Islet precursor cell (in vitro differentiated cells): Measurements from ENCODE around the gene KCNJ8.
"Not testable (repeated sequence)": the region's sequence is repeated elsewhere in the genome, so short reads cannot be mapped to it uniquely, and the experiment has no call there.

Source experiments
- DNase-seq: peaks from one replicate; pipeline ENCODE4 v3.0.0-alpha.2; 2018

Gene KCNJ8

DNA sequence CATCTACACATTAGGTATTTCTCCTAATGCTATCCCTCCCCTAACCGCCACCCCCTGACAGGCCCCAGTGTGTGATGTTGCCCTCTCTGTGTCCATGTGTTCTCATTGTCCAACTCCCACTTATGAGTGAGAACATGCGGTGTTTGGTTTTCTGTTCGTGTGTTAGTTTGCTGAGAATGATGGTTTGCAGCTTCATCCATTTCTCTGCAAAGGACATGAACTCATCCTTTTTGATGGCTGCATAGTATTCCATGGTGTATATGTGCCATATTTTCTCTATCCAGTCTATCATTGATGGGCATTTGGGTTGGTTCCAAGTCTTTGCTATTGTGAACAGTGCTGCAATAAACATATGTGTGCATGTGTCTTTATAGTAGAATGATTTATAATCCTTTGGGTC is 8.2 kb upstream of the KCNJ8 start:
- not testable (repeated sequence) for DNase-seq

DNA sequence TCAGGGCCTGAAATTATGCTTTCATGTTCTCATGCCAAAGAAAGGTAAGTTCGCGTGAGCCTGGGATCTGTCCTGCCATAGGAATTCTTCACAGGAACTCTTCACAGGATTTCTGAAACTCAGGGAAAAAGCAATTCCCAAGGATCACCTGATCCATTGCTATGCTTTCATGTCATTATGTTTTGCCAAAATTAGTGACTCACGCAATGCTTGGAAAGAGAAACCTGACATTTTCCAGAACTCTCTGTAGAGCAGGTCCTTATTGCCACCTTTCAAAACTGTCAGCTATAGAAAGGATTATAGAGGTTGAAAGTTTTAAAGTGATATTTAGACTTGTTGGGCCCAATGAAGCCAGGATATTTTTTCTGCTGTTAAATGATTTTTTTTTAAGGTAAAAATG is 6.3 kb upstream of the KCNJ8 start:
- peak; percentile 50 for DNase-seq

DNA sequence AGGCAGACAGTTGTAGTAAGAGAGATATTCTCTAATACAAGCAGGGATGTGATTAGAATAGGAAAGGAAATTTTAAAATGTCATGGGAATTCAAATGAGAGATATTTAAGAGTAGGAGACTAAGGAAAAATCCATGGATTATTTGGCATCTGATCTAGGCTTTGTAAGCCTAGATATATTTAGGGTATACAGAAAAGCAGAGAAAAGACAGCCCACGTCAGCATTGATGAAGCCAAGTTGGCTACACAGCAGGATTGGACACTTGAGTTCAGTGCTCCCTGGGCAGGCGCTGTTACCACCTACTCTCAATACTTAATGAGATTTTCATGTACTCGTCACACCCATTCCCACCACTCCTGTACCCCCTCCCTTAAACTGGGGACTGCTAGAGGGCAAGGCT is 1.7 kb upstream of the KCNJ8 start:
- peak; percentile 42 for DNase-seq

DNA sequence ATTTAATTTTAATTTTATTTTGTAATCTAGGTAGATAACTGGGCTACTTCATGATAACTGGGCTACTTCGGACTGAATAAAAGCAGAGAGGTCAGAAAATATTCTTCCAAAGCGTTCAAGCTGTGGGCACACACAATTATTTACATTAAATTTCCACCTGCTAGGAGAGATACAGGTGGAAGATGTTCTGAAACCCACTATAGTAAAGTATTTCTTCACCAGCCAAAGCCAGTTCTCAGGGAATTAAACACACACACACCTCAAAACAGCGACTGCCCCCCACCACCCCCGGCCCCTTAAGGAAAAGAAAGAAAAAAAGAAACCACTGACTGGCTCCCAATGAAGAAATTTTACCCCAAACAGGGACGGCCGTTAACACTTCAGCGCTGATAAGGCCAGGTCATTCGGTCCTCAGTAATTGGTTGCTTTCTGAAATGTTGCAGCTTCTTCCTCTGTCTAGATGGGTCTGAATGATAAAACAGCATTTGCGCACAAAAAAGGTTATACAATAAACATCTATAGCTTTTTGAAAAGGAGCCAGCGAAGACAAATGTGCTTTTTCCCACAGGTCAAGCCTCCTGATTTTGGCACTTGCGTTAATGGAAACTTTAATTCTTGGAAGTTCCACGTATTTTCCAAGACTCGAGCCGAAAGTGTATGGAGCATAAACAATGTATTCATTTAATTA is 771 bp upstream of the KCNJ8 start:
- no peak for DNase-seq

DNA sequence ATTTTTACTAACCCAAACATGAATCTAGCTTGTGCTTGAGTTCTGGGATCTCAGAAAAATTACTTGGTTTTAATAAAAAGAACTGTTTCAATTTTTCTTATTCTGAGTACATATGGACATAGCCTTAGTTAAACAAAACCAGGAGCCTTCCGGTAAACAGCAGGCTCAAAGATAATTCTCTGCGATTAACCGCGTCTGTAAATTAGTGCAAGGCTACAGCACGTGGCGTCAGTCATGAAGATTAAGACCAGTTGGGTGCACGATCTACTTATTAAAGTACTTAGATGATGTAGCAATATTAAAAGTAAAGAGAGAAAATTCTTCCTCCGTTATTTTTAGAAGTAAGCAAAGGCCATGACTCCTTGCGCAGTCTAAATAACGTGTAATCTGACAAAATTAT is 700 bp downstream of the KCNJ8 start:
- DNase-seq, result no peak

DNA sequence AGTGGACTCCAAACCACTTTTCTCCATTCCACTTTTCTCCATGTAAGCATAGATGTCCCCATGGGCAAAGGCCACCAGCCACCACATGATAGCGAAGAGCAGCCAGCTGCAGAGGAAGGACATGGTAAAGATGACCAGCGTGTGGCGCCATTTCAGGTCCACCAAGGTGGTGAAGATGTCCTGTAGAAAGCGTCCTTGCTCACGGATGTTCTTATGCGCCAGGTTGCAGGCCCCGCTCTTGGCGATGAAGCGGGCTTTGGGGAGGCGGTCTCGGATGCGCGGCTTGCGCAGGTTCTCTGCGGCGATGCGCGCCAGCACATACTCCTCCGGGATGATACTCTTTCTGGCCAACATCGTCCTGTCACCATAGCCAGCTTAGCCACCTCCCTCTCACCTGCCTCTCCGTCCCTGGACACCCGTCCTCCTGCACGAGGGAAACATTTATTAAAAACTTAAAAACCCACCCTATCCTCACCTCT is 1.2 kb downstream of the KCNJ8 start:
- DNase-seq, result peak; percentile 88

DNA sequence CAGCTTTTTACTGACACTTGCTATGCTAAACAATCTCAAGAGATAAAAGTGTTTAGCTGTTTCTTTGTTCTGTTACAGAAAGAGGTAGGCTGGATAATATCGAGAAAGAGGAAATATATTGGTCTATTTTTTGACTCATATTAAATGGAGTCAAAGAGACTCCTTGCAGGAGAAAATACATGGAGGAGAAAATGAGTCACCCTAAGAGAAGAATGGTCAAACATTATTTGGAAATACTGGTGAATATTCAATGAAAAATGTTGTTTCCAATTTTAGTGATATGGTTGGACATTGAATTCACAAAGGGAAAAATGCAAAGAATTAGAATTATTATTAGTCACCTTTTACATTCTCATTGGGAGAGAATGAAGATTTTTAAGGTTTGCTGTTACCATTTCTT is 3.2 kb downstream of the KCNJ8 start:
- DNase-seq, result no peak

DNA sequence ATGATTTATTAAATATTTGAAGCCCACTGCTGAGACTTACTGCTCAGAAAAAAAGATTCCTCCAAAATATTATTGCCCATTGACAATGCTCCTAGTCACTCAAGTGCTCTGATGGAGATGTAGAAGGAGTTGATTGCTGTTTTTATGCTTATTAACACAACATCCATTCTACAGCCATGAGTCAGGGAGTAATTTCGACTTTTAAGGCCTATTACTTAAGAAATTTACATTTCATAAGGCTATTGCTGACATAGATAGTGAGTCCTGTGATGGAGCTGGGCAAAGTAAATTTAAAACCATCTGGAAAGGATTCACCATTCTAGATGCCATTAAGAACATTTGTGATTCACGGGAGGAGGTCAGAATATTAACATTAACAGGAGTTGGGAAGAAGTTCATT is 5.2 kb downstream of the KCNJ8 start:
- no peak for DNase-seq

DNA sequence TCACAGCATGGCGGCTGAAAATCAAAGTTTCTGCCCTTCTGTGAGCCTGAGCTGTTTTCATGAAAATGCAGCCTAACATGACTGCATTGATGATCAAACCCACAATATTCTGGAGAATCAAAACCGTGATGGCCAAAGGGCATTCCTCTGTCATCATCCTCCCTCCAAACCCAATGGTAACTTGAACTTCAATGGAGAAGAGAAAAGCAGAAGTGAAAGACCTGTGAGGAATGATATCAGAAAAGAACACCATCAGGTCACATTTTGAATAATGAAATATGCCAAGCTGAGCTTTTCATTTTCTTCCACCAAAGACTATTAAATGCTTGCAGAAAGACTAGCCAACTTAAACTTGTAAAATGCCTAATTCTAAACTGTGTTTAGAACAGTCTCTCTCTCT is 8.1 kb downstream of the KCNJ8 start:
- DNase-seq, result no peak

DNA sequence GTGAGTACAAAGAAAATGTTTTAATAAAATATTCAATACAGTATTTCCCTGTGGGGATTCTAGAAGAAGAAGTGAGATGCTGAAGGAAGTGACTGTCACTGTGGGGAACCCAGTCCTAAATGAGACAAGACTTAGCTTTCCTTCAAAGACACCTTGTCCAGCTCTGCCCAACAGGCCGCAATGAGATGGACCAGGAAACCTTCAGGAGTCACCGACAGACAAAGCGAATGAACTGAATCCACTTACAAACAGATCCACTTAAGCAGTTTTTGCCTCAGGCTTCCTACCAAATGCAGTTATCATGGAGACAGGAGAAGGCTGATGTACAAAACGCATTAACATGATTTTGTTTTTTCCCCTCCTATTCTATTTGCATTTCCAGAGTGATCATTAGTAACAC is 9.6 kb downstream of the KCNJ8 start:
- DNase-seq, result peak; percentile 51

DNA sequence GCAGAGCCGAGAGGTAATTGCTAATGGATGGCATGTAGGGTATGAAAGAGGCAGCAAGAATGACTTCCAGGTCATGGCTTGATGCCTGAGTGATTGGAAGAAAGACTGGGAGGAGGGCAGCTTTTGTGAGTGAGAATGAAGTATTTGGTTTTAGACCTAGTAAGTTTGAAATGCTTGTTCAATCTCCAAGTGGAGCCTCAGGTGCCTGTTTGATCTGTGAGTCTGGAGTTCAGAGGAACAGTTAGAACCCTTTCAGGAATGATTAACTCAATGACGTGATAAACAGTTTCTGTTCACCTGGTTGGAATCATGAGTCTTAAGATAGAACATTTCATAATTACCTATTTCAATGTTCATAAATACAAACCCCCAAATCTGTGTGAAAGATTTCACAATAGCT is 10.4 kb downstream of the KCNJ8 start:
- DNase-seq, result no peak

DNA sequence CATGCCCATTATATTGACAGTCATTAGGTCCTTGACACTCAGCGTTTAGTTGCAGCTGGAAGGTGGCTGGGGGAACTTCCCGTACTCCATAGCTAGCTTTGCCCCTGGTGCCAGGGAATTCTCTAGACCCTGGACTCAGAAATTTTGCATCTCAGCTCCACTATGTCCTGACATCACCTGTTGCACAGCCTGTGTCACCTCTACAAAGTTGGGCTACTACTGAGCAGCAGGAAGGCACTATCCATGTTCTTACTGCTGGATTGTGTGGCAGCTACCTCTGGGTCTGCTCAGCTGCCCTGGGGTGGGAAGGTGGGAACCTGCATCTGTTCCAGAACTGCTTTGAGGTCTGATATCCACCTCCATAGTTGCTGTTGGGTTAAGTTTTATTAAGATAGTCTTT is 11.0 kb downstream of the KCNJ8 start:
- DNase-seq, result no peak

DNA sequence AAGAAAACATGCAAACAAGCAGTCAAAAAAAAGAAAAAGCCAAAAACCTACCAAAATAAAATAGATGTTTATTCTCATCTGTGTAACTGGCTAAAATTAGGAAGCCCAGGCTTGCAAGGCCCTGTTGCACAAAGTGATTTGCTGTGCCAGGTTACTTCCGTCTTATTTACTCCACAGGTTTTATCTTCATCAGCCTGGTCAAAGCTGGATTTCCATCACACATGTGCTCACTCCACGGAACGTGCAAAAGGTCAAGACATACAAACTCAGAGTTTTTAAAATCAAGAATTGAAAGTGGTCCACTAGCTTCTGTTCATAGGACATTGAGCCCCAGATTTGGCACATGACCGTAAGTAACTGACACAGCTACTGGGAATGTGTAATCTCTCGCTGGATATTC is 14.8 kb downstream of the KCNJ8 start:
- DNase-seq, result no peak

DNA sequence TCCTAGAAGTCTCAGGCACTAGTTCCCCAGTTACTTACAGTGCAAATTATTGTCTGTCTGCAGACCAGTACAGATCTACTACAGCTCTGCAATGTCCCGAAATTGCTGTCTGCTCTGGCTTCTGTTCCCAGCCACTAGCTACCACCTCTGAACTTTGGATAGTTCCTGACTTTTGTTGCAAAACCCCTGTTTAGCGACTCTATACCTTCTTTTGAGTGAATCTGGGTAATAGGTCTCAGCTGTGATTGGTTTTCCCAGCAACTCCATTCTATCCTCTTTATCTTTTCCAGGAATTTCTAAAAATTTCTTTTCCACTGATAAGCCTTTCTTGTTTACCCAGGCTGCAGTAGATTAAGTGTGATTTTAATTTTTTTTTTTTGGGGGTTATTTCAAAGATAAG is 16.8 kb downstream of the KCNJ8 start:
- DNase-seq, result no peak

DNA sequence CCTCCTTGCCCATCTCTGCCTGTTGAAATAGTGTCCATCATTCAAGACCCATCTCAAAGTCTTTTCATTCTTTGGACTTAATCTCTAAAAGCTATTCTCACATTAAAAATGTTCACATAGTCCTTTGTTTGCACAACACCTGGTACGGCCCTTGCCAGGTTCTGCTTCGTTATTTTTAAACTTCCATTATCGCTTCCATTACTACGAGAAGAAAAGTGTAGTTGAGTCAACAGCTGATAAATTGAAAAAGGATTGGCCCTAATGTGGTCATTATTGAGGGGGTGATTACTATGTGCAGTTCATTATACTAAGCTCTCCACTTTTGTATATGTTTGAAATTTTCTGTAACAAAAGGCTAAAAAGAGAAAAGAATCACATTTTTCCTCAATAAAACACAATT is 17.8 kb downstream of the KCNJ8 start:
- no peak for DNase-seq

DNA sequence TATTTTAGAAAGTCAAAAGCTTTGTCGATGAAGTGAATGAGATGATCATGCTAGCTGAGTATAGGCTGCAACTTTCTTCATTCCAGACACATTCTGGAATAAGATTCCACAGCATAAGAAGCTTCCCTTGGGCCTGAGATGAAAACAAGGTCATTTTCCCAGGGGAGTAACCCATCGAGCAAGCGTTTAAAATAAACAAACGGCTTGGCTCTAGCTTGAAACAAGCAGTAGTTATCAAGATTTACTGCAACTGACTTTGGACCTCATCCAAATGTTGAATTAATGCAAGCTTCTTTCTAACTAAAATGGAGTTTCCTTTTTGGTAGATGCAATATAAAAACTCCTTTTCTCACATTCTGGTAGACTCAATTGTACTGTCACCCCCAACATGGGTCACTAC is 23.0 kb downstream of the KCNJ8 start:
- no peak for DNase-seq

DNA sequence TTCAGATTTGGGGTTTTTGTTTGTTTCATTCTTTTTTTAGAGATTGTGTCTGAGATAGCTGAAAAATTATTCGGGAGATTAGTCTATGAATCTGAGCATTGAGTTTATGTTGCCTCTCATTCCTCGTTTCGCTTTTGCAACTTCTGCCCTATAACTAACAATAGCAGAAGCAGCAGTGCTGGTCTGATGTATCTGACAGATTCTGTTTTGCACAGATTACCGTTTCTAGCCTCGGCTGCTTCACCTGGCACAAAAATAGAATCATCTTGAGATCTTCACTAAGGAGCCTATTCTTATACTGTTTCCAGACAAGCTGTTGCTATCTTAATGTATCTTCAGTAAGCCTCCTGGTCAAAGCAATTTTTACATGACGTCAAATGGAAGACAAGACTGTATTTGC is 29.2 kb downstream of the KCNJ8 start:
- no peak for DNase-seq

DNA sequence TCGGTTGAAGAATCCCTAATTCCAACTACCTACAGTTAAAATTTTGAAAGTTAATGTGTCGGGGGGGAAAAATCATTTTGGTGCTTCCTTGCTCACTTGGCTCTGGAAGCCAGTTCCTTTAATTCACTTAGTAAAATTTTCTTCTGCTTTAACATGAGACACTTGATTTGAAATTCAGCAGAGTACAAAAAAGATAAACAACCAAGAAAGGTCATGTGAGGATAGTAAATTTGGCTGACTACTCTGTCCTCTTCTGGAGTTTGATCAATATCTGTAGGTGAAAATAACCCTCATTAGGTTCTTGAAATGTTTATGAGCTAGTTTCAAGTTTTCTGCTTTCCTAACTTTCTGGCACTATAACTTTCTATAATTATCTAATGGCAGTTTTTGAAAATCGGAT is 43.4 kb downstream of the KCNJ8 start:
- no peak for DNase-seq

DNA sequence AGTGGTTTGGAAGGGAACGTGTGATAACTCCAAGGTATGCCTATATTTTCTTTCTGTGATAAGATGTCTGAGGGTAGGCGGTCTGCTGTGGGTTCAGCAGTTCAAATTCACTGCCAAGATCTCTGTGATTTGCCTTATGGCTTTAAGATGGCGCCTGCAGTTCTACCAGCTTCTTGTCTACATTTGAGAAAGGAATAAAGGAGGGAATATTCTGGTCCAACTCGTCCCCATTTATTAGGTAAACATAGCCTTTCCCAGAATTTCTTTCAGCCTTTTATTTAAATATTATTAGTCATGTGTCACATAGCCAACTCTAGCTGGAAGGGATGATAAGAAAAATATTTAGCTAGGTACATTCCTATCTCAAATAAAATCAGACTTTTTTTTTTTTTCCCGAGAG is 48.8 kb downstream of the KCNJ8 start:
- no peak for DNase-seq

DNA sequence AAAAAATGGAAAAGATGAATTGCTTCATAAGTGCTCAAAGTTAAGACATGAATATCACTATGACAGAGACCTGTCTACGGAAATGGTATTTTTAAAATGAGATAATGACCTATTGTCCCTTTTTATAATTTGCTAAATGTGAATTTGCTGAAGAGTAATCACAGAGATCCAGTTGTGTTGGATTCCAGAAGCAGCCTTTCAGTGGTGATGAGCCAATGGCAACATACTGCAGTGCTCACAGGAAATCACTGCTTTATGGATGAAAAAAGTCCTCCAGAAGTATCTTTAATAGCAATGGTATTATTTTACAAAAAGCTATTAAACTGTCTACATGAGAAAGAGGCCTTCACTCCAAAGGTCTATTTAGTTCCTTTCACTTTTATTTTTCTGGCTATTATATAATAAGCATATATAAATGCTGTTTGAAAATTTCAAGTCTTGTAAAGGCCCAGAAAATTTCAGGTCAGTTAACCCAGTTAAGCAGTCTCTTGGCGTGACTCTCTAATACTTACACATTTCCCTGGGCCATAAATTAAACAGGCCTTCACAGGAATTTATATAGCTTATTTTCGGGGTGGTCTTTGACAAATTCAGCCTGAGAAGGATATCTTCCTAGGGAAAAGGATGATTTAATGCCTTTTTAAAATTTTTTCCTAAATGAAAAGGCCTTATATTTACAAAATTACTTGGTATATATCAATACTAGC is 55.4 kb downstream of the KCNJ8 start:
- DNase-seq, result no peak

DNA sequence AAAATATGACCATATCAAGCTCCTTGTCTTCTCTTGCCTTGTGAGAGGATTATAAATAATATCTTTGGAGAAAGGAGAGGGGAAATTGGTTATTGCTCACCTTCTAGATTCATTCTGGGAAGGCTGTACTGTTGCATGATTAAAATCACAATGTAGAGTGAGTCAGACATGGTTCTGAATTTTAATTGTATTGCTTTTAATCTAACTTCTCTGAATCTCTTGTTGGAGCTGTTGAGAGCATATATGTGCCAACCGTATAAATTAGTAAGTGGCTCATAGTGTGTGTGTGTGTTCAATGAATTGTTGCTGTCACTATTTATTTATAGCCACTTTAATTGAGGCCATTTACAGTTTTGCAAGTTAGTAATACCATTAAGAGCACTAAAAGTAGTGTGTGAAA is 56.1 kb downstream of the KCNJ8 start:
- DNase-seq, result no peak

DNA sequence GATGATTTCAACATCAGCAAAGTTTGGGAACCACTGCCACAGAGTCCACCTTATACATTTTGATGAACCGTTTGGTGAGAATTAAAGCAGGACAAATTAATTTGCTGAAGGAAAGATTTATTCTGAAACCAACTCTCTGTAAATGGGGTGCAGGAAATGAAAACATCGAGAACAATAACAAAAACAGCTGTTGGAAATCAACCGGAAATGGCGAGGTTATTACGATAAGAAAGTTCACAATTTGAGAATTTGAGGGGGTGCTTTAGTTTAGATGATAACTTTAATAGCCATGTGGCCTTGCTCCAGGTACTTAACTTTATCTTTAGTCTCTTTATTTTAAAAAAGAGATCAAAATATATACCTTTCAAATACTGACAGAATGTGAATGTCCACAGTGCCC is 56.7 kb downstream of the KCNJ8 start:
- no peak for DNase-seq

DNA sequence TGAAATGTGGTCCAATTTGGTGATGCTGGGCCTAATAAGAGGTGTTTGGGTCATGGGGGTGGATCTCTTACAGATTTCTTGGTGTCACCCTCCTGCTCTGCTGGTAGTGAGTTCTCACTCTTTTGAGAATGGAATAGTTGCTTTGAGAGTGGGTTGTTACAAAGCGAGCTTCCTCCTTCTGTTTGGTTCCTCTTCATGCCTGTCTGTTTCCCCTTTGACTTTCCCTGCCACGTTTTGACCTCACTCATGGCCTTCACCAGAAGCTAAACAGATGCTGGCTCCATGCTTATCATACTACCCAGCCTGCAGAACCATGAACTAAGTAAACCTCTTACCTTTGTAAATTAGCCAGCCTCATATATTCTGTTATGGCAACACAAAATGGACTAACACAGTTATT is 59.1 kb downstream of the KCNJ8 start:
- DNase-seq, result no peak
